HFF-Myc (cell line): Measurements from ENCODE around the gene SERPINB10.

Source experiments
- DNase-seq: peaks from one replicate; pipeline ENCODE4 v3.0.0-alpha.2; 2011; ENCODE audit warnings: low read depth; ENCODE audit errors: extremely low read depth
- H3K4me3 ChIP-seq: replicated peaks from 2 replicates; pipeline ENCODE4 v1.5.1; 2011; ENCODE audit warnings: low read depth, mild to moderate bottlenecking, control low read depth, low read length
- CTCF ChIP-seq: IDR thresholded peaks from 2 replicates; pipeline ENCODE4 v1.5.1; 2012; ENCODE audit warnings: mild to moderate bottlenecking, low read depth, low read length, control low read depth; ENCODE audit errors: missing control alignments

The SERPINB10 gene

GRCh38 chr18:63965716-63966330 is 58.1 kb downstream of the SERPINB10 start:
- TF ChIP-seq CTCF, result no peak
- no peak for DNase-seq
- no peak overlapping the region for H3K4me3 ChIP-seq

- DNase-seq, result peak; percentile 81
- peak within 1 kb of the TSS; percentile 69 for H3K4me3 ChIP-seq
- no peak for TF ChIP-seq CTCF
Observed at GRCh38 chr18:63969942-63970808, 62.4 kb downstream of the SERPINB10 start, which contains the start of gene SERPINB8. TSS of gene SERPINB8 (plus strand) at chr18:63970081. CDS start at chr18:63978309, 8,228 bp downstream.

GRCh38 chr18:63970809-63971205 is 63.0 kb downstream of the SERPINB10 start:
- H3K4me3 ChIP-seq, result peak overlapping the region; percentile 69
- no peak for TF ChIP-seq CTCF
- DNase-seq, result no peak

GRCh38 chr18:63971320-63972001 is 63.7 kb downstream of the SERPINB10 start:
- DNase-seq, result no peak
- H3K4me3 ChIP-seq, result peak overlapping the region; percentile 69
- TF ChIP-seq CTCF, result no peak

- DNase-seq, result no peak
- H3K4me3 ChIP-seq, result no peak overlapping the region
- no peak for TF ChIP-seq CTCF
Observed at GRCh38 chr18:63972002-63972376, 64.2 kb downstream of the SERPINB10 start.

DNA sequence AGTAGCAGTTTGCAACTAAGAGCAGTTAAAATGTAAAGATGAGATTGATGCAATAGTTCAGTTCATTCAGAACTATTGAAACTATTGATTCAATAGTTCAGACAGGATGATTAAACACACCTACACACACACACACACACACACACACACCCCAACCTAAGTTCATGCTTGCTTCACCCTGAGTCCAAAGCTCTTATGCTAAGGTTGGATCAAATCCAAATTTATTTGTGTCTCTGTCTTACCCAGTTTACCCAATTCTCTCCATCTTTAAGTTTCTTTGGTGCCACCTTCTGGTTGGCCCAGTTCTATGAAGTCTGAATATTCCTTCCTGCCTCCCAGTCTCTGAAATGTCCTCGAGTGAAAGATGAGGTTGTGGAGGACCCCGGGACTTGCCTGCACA is 67.2 kb downstream of the SERPINB10 start:
- TF ChIP-seq CTCF, result peak; percentile 20
- no peak for DNase-seq
- H3K4me3 ChIP-seq, result no peak overlapping the region
